SW 1271 (cell line): ENCODE measurements around the gene SIN3A.
"Not testable (repeated sequence)": the region's sequence is repeated elsewhere in the genome, so short reads cannot be mapped to it uniquely, and the experiment has no call there.

Source experiments
- DNase-seq, 2 experiments: peaks; one replicate each; lab custom pipeline; 2025; lab: John Stamatoyannopoulos, UW

The SIN3A gene

GRCh38 chr15:75450307-75451201 is 936 bp downstream of the SIN3A start:
- DNase-seq = peak; percentile 95 to 97

GRCh38 chr15:75449585-75450306 is 1.7 kb downstream of the SIN3A start:
- DNase-seq = no peak

GRCh38 chr15:75448171-75448570 is 3.3 kb downstream of the SIN3A start:
- not testable (repeated sequence) for DNase-seq

- DNase-seq = no peak
Observed at GRCh38 chr15:75446151-75446550, 5.3 kb downstream of the SIN3A start.

DNA sequence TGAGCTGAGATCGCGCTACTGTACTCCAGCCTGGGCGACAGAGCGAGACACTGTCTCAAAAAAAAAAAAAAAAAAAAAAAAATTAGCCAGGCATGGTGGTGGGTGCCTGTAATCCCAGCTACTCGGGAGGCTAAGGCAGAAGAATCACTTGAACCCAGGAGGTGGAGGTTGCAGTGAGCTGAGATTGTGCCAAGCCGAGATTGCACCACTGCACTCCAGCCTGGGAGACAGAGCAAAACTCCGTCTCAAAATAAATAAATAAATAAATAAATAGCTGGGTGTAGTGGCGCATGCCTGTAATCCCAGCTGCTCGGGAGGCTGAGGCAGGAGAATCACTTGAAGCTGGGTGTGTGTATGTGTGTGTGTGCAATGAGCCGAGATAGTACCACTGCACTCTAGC is 6.2 kb downstream of the SIN3A start:
- DNase-seq = not testable (repeated sequence)

GRCh38 chr15:75443972-75444453 is 7.5 kb downstream of the SIN3A start:
- not testable (repeated sequence) for DNase-seq

GRCh38 chr15:75437721-75438120 is 13.8 kb downstream of the SIN3A start:
- no peak for DNase-seq

- no peak for DNase-seq
Observed at GRCh38 chr15:75436881-75437280, 14.6 kb downstream of the SIN3A start.

GRCh38 chr15:75431682-75432081 is 19.8 kb downstream of the SIN3A start:
- DNase-seq = no peak

GRCh38 chr15:75431270-75431669 is 20.2 kb downstream of the SIN3A start:
- DNase-seq = no peak

- no peak for DNase-seq
Observed at GRCh38 chr15:75430259-75430658, 21.2 kb downstream of the SIN3A start.

DNA sequence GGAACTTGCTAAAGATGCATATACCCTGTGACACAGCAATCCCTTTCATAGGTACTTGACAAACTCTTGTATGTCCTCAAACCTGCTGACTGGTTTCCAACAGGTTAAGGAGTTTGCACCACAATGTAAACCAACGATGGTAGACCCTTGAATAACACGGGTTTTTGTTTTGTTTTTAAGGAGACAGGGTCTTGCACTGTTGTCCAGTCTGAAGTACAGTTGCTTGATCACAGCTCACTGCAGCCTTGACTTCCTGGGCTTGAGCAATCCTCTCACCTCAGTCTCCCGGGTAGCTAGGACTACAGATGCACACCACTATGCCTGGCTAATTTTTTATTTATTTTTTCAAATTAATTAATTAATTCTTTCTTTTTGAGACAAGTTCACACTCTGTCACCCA is 23.3 kb downstream of the SIN3A start:
- no peak for DNase-seq

- DNase-seq = no peak
Observed at GRCh38 chr15:75425966-75426500, 25.5 kb downstream of the SIN3A start.

GRCh38 chr15:75422554-75422953 is 28.9 kb downstream of the SIN3A start:
- no peak for DNase-seq

DNA sequence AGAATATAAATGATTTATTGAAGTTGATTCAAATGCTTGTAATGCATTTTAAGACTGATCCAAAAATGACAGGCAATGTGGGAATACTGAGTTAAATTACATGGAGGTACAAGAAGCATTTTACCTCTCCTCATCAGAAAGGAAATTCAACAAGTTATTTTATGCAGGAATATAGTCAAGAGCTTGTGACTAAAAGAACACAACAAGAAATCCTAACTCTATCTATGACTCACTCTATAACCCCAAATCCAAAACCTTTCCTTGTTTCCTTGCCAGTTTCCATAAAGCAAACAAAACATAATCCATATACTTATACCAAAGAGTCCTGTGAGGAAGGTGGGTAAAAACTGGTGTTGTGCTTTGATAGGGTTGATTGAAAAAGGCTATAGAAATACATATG is 30.8 kb downstream of the SIN3A start:
- no peak for DNase-seq

- DNase-seq = no peak
Observed at GRCh38 chr15:75416584-75416983, 34.9 kb downstream of the SIN3A start.

DNA sequence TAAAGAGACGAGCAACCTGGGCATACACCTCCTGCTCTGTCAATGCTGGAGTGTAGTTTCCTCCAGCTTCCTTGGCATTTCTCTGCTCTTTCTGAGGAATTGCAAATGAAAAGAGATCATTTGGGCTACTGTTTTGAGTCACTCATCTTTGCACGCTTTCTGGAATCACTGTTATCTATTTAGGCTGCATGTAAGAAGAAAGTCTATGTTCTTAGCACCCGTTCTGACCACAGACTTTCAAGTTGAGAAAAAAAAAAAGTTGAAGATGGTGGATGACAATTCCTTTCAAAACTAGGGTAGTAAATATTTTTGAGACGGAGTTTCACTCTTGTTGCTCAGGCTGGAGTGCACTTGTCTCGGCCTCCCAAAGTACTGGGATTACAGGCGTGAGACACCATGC is 41.3 kb downstream of the SIN3A start:
- no peak for DNase-seq

- no peak for DNase-seq
Observed at GRCh38 chr15:75407083-75407482, 44.4 kb downstream of the SIN3A start.

DNA sequence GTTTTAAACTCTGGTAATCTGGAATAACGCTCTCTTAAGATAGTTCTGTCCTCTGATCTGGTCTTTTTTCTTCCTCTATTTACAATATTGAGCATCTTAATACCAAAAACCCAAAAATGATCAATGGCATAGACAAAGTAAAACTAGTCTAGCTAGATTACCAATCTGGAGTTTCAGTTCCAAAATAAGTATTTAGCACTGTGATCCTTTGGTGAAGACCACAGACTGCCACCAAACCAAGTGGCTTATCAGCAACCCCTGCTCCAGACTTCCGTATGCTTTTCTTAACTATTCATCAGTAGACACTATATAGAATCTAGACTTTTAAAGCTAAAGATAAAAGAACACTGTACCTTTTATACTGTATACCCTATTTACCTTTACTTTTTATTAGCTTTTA is 47.6 kb downstream of the SIN3A start:
- no peak for DNase-seq

- DNase-seq = no peak
Observed at GRCh38 chr15:75397494-75397893, 54.0 kb downstream of the SIN3A start.

GRCh38 chr15:75389791-75390382 is 61.6 kb downstream of the SIN3A start:
- no peak for DNase-seq

DNA sequence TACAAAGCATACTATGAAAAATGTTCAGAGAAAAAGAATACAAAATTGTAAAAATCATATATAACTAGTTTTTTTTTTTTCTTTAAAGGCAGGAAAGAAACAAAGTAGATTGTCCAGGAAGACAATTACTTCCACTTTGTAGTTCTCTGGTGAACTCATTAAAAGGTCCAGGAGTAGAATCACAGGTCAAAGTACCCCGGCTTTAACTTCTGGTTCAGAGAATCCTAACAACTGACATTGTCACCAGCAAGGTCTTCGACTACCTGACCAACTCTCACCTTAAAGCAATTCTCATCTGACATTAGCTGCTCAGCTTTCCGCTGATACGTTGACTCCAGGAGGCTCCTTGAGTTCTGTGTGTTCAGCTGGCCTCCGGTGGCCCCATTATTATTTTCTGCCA is 67.5 kb downstream of the SIN3A start:
- DNase-seq = not testable (repeated sequence)
